ENCODE measurements around the gene NKD1.

GRCh38 chr16:50670476-50670875 is 122.3 kb downstream of the NKD1 start:
- TF ChIP-seq, protein P1, sequence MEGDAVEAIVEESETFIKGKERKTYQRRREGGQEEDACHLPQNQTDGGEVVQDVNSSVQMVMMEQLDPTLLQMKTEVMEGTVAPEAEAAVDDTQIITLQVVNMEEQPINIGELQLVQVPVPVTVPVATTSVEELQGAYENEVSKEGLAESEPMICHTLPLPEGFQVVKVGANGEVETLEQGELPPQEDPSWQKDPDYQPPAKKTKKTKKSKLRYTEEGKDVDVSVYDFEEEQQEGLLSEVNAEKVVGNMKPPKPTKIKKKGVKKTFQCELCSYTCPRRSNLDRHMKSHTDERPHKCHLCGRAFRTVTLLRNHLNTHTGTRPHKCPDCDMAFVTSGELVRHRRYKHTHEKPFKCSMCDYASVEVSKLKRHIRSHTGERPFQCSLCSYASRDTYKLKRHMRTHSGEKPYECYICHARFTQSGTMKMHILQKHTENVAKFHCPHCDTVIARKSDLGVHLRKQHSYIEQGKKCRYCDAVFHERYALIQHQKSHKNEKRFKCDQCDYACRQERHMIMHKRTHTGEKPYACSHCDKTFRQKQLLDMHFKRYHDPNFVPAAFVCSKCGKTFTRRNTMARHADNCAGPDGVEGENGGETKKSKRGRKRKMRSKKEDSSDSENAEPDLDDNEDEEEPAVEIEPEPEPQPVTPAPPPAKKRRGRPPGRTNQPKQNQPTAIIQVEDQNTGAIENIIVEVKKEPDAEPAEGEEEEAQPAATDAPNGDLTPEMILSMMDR (conservative IDR thresholded peaks at IDR 0.05) = no peak
- no peak for TF ChIP-seq EZH2 (IDR thresholded peaks at IDR 0.05; ENCODE audit: low read depth)
